KOPT-K1 (cell line): Measurements from ENCODE around the gene ZMYND8.
"Not testable (repeated sequence)": the region's sequence is repeated elsewhere in the genome, so short reads cannot be mapped to it uniquely, and the experiment has no call there.

Source experiments
- H3K27ac ChIP-seq: fragments of 200-600 bp; sonication (generic); 2 replicates; pipeline ENCODE4 v1.5.1; 2016; ENCODE audit warnings: antibody characterized with exemption, mild to moderate bottlenecking, low read depth, low read length; ENCODE audit not compliant: poor library complexity, severe bottlenecking
- H3K36me3 ChIP-seq: fragments of 200-600 bp; sonication (generic); 2 replicates; pipeline ENCODE4 v1.5.1; 2017; ENCODE audit warnings: antibody characterized with exemption, mild to moderate bottlenecking, low read length, moderate library complexity; ENCODE audit not compliant: insufficient read depth
- H3K9me3 ChIP-seq: fragments of 200-600 bp; sonication (generic); 2 replicates; pipeline ENCODE4 v1.5.1; 2017; ENCODE audit warnings: antibody characterized with exemption, low read length, mild to moderate bottlenecking; ENCODE audit not compliant: insufficient read depth, poor library complexity, severe bottlenecking

Gene ZMYND8

DNA sequence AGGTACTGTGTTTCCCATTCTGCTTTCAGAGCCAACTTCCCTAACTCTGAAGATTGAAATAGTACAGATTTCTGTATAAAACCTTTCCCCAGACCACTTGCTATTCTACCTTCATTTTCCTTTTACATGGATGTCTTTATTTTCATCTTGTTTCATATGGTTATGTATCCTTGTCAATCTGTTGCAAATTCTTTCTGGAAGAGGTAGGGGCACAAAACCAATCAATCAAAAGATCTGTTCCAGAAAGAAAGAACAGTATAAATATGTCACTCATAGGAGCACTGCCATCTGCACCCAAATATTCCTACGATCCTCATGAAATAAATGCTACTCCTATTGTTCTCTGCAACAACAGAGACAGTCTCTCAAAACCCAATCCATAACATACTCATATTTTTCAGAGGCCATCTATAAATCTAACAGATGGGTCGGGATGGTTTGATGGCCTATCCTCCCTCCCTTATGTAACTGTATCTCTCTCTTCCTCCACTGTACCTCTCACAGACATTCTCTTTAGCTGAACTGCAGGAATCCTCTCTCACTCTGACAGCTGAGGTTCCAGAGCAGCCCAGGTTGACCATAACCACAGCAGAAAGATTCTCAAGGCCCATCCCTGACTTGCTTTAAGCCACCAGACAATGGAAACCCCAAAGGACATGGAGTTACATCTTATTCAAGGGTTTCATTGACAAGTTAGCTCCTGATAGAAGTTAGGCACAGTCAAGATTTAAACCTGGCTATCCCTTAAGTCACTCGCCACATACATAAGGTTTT is 112.8 kb downstream of the ZMYND8 start:
- Histone ChIP-seq H3K9me3 (no peaks in the 10 kb centered on the region), H3K36me3 (peaks cover 86% of the 10 kb centered on the region), H3K27ac (no peak overlapping the region)

DNA sequence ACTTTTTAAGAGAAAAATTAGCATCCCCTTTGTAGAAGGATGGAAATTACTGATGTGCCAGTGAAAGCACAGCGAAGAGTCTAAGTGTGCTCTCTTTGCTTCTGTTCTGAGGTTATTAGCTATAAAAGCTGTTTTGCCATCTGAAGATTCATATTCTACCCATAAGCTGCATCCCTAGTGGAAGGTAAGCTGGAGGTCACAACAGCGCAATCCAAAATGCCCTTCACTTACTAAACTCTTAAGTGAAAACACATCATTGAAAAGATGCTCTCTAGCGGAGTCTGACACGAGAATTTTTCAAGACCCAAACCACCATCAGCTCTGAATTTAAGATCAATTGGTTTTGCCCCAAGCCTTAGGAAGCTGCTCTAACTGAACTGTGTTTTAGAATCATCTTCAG is 113.5 kb downstream of the ZMYND8 start:
- Histone ChIP-seq H3K9me3 (no peaks in the 10 kb centered on the region), H3K36me3 (peaks cover 86% of the 10 kb centered on the region), H3K27ac (no peak overlapping the region)

DNA sequence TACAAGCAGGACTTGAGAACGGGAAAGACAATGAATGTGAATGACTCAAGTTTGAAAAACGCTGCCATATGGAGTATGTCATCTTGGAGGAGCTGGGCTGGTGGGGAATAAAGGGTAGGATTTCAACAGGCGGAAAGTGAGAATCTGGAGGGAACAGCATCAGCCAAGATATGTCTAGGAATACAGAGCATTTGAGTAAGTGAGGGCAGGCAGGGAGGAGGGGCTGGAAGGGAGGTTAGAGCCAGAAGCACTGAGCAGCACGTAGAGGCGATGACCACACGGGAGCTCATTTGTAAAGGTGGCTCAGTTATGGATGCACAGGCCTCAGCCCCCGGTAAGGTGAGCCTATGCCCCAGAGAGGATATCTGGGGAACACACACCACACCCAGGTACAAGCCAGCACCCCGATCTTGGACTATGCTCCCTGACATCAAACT is 115.1 kb downstream of the ZMYND8 start:
- no peaks in the 10 kb centered on the region for H3K9me3 ChIP-seq
- H3K27ac ChIP-seq: no peak overlapping the region
- peaks cover 86% of the 10 kb centered on the region for H3K36me3 ChIP-seq

DNA sequence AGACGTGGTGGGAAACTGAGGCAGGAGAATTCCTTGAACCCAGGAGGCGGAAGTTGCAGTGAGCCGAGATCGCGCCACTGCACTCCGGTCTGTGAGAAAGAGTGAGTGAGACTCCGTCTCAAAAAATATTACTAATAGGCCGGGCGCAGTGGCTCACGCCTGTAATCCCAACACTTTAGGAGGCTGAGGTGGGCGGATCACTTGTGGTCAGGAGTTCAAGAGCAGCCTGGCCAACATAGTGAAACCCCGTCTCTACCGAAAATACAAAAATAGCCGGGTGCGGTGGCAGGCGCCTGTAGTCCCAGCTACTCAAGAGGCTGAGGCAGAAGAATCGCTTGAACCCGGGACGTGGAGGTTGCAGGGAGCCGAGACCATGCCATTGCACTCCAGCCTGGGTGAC is 116.4 kb downstream of the ZMYND8 start:
- not testable (repeated sequence) for H3K9me3 ChIP-seq, H3K27ac ChIP-seq
- peaks cover 85% of the 10 kb centered on the region for H3K36me3 ChIP-seq

DNA sequence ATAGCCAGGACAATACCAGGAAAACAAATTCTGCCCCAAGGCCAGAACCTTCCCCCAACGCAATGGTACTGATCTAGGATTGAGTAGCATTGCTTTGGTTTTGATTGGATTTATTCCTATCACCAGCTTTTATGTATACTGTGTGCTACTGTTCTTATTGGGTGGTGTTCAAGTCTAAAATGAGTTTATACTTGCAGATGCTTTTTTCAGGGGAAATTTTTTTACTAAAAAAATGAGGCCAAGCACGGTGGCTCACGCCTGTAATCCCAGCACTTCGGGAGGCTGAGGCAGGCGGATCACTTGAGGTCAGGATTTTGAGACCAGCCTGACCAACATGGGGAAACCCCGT is 116.8 kb downstream of the ZMYND8 start:
- peaks cover 83% of the 10 kb centered on the region for H3K36me3 ChIP-seq
- H3K9me3 ChIP-seq: no peaks in the 10 kb centered on the region
- no peak overlapping the region for H3K27ac ChIP-seq

DNA sequence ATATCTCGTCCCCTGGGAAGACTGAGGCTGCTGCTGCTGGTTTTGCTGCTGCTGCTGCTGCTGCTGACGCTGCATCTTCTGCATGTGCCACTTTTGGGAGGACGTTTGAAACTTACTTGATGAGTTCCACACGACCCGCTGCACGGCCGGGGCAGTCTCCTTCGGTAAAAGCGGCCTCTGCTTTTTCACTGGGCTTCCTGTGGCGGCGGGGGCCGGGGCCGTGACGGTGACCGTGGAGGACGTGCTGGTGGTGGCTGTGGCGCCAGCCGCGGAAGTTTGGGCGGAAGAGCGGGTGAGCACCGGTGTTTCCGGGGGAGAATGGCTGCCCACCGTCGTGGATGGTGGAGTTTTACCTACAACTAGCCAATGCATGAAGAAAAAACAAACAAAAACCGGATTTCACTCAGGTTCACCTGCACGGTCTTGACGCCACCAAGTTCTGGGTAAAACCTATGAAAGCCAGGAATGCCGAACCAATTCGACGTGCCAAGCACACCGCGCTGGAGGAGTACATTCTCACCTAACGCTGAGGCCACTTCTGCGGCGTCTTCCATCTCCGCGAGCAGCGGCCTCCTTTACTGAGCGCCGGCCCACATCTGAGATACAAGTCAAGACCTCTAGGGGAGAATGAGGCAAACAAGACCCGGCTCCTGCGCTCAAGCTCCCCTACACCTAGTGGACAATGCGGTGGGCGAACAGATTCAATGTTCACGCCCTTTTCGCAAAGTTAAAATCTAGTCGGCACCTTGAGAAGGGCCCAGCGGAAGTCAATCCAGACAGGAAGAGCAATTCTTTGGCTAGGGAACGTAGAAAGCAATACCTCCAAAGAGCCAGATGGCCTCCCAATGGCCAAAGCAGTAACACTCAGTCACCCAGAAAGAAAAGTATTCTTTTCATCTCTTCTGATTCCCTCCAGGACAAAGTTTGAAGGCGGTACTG is 117.5 kb downstream of the ZMYND8 start:
- peaks cover 82% of the 10 kb centered on the region for H3K36me3 ChIP-seq
- H3K27ac ChIP-seq: no peak overlapping the region

DNA sequence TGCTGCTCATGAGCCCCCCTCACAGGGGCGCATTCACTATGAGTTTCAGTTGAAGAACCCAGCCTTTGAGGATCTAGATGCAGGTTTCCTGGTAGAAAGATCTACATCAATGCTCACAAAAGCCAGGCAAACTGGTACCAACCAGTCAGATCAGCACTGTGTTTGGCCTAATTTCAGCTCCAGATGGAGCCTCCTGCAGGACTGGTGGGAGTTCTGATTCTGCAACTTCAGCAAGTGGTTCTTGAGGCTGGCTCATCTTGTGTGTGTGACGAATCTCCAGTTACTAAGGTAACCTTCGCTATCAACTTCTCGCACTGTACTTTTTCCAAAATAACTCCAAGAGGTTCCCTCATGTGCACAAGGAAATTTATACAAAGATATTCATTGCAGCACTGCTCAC is 118.8 kb downstream of the ZMYND8 start:
- Histone ChIP-seq H3K27ac (no peak overlapping the region), H3K36me3 (peaks cover 81% of the 10 kb centered on the region), H3K9me3 (no peaks in the 10 kb centered on the region)

More for the DNA sequence above, 117.5 kb downstream of the ZMYND8 start:
- no peaks in the 10 kb centered on the region for H3K9me3 ChIP-seq

DNA sequence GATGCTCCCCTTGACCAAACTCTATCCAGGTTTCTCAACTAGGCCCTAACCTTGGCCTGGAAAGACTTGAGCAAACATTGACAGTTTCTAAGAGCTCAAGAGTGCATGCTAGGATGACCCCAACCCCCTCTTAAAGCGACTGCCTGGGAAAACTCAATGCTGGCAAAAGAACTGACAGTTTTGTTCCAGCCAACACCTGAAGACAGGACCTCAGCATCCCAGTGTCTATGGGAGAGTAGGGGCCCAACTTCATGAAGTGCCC is 119.9 kb downstream of the ZMYND8 start:
- no peak overlapping the region for H3K27ac ChIP-seq

DNA sequence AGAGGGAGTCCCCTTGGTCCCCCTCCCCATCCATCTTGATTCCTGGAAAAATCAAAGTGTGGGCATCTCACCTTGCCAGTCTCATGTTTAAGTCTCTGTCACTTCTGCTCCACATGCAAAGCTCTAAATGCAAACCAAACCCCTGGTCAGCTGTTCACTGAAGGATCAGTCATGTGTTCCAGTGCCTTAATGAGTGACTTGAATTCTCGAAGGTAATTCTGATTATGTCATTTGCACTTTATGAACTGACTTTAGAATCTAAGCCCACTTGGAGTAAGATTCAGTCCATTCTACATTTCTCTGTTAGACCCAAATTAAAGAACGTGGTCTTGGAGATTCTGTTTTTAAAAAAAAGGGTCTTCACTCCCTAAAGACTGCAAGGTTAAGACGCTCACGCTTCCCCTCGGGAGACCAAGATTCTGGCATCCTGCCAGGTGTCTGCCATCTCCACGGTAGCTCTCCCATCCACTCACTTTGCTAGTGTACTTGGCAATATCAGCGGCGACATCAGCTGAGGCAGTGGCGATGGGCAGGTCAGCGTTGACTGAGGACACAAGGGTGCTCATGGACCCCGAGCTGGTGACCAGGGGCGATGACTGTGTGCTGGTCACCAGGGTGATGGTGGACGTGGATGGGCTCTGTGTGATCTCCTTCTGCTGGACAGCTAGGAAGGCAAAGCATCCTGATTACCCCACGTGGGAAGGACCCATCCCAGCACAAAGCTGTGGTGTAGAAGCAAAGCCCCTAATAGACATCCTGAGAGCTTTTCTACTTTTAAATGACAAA is 120.5 kb downstream of the ZMYND8 start:
- no peak overlapping the region for H3K27ac ChIP-seq
- H3K36me3 ChIP-seq: peaks cover 73% of the 10 kb centered on the region
- H3K9me3 ChIP-seq: no peaks in the 10 kb centered on the region

More for the DNA sequence above, 119.9 kb downstream of the ZMYND8 start:
- Histone ChIP-seq H3K36me3 (peaks cover 74% of the 10 kb centered on the region), H3K9me3 (no peaks in the 10 kb centered on the region)

DNA sequence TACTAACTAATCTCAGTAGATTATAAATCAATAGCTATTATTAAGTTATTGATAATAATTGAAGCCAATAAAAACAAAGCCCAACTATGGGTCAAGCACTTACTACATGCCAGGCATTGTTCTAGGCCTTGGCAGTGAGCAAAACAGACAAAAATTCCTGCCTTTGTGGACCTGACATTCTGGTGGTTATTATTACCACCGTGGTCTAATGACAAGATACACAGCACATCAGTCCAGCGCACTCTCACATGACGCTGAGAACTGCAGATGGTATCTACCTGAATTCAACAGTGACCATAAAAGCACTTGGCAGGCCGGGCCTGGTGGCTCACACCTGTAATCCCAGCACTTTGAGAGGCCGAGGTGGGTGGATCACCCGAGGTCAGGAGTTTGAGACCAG is 121.4 kb downstream of the ZMYND8 start:
- no peak overlapping the region for H3K27ac ChIP-seq
- no peaks in the 10 kb centered on the region for H3K9me3 ChIP-seq
- peaks cover 81% of the 10 kb centered on the region for H3K36me3 ChIP-seq

DNA sequence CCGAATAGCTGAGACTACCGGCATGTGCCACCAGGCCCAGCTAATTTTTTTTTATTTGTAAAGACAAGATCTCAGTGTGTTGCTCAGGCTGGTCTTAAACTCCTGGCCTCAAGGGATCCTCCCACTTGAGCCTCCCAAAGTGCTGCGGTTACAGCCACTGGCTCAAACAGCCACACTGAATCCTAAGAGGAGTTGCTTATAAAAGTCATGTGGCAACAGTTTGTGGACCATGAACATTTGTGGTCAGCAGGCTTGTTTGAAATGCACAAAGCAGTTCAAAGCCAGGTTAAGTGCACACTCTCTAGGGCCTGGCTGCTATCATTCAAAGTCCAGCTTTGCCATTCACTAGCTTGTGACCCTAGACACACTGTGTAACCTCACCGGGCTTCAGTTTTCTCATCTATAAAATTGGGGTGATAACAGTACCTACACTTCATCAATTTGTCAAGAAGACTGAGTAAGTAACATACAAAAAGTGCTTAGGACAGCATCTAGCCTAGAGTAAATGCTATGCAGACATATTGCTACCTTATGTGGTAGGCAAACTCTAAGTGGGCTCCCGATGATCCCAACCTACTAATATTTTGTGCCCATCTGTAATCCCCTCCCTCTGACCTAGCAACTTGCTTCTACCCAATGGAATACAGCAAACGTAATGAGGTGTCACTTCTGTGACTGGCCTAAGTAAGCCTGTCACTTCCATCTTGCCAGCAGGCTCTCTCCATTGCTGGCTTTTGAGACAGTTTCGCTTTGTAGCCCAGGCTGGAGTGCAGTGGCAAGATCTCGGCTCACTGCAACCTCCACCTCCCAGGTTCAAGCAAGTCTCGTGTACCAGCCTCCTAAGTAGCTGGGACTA is 122.9 kb downstream of the ZMYND8 start:
- Histone ChIP-seq H3K9me3 (no peaks in the 10 kb centered on the region), H3K27ac (no peak overlapping the region), H3K36me3 (peaks cover 83% of the 10 kb centered on the region)

DNA sequence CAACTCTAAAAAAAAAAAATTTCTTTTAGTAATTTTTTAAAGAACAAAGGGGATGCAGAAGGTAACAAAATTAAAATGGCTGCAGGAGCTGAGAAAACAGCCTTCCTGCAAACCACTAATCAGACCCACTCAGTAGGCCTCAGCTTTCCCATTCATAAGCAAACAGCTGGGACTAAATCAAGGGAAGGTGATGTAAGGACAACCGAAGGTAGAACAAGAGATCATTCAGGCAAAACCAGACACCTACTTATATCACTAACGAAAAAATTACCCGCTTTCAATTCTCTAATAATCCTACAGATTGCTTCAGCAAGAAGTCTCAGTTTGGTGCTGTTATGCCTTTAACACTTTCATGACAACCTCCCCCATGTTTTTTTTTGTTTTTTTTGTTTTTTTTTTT is 124.0 kb downstream of the ZMYND8 start:
- Histone ChIP-seq H3K36me3 (peaks cover 82% of the 10 kb centered on the region), H3K9me3 (no peaks in the 10 kb centered on the region), H3K27ac (no peak overlapping the region)

DNA sequence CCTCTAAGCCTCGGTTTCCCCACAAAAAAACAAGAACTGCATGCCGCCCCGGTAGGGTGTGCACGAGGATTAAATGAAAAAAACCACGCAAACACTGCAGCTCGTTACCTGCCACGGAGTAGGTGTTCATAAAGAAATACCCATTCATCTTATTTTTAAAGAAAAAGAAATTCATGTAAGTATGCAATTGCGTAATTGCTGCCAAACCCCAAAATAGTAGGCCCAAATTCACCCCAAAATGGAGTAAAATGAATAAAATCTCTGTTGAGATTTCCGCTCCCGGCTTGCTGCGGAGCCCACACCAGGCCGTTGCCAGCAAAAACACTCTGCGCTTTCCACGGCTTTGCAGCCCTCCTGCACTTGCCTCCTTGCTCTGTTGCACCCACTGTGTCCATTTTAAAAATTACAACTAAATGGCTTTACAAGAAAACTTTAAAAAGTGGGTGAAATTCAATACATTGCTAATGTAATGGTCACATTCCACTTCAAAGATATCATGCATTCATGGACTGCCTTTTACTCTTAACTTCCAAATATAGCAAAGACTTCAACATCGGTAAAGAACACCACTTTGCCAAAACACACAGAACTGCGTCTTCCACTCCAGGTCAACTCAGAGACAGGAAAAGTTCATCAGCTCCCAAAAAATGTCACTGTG is 125.0 kb downstream of the ZMYND8 start:
- H3K36me3 ChIP-seq: peaks cover 81% of the 10 kb centered on the region

DNA sequence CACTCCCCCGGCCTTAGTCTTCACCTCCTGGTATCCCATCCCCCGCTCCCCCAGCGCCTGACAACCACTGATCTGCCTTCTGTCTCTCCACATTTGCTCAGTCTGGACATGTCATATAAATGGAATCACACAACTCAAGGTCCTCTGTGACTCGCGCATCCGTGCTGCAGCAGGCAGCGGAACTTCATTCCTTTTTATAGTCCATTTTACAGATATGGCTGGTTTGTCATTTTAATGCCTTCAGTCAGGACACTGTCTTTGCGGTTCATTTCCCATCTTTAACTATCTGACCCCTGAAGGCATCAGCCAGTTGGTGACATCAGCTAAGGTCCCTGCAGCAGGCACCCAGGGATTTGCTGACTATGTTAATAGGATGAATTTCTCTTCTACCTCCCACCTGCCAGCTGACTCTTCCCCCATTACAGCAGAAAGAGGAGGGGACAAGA is 125.7 kb downstream of the ZMYND8 start:
- no peaks in the 10 kb centered on the region for H3K9me3 ChIP-seq
- H3K27ac ChIP-seq: no peak overlapping the region
- peaks cover 81% of the 10 kb centered on the region for H3K36me3 ChIP-seq

More for the DNA sequence above, 125.0 kb downstream of the ZMYND8 start:
- Histone ChIP-seq H3K9me3 (no peaks in the 10 kb centered on the region), H3K27ac (no peak overlapping the region)
